Neuronal stem cell (in vitro differentiated cells): ENCODE measurements around the gene CYTH1.

Experiments
- DNase-seq: peaks from one replicate; pipeline ENCODE4 v3.0.0-alpha.2; 2013; ENCODE audit warnings: low spot score
- H2AFZ ChIP-seq: one replicate; pipeline ENCODE4 v1.6.1; 2013; ENCODE audit warnings: mild to moderate bottlenecking, low read length, inconsistent platforms
- H2AK5ac ChIP-seq: 2 replicates; pipeline ENCODE4 v1.6.1; 2013; ENCODE audit warnings: low read depth, mild to moderate bottlenecking, inconsistent platforms, low read length, moderate library complexity, mixed read lengths
- H2BK120ac ChIP-seq: 2 replicates; pipeline ENCODE4 v1.6.1; 2013; ENCODE audit warnings: low read depth, mild to moderate bottlenecking, inconsistent platforms, low read length, moderate library complexity, mixed read lengths
- H2BK12ac ChIP-seq: one replicate; pipeline ENCODE4 v1.6.1; 2013; ENCODE audit warnings: low read length, inconsistent platforms
- H2BK15ac ChIP-seq: 2 replicates; pipeline ENCODE4 v1.6.1; 2013; ENCODE audit warnings: mild to moderate bottlenecking, low read length, inconsistent platforms, mixed read lengths
- H2BK5ac ChIP-seq: one replicate; pipeline ENCODE4 v1.6.1; 2013; ENCODE audit warnings: inconsistent platforms, mild to moderate bottlenecking, low read length, moderate library complexity
- H3K14ac ChIP-seq: one replicate; pipeline ENCODE4 v1.6.1; 2013; ENCODE audit warnings: low read length, inconsistent platforms
- H3K18ac ChIP-seq: 2 replicates; pipeline ENCODE4 v1.6.1; 2013; ENCODE audit warnings: low read length, inconsistent platforms
- H3K23ac ChIP-seq: 2 replicates; pipeline ENCODE4 v1.6.1; 2013; ENCODE audit warnings: low read depth, mild to moderate bottlenecking, mixed read lengths, low read length, inconsistent platforms; ENCODE audit not compliant: poor library complexity
- H3K27ac ChIP-seq: replicated peaks from 3 replicates; pipeline ENCODE4 v1.5.1; 2013; ENCODE audit warnings: low read length, inconsistent platforms
- H3K27me3 ChIP-seq, 3 experiments: 2 replicates each; pipeline ENCODE4 v1.6.1; 2013; ENCODE audit warnings: low read length in 3 of 3, mild to moderate bottlenecking in 2 of 3, inconsistent platforms in 1 of 3, low read depth in 1 of 3, mixed read lengths in 1 of 3, moderate library complexity in 1 of 3; ENCODE audit not compliant: control insufficient read depth in 3 of 3, insufficient read depth in 3 of 3
- H3K36me3 ChIP-seq, 2 donors: replicated peaks in 1 of 2; 2 replicates each; pipeline ENCODE4 v1.6.1; 2013; ENCODE audit warnings: low read length in 2 of 2; ENCODE audit not compliant: control insufficient read depth in 2 of 2, insufficient read depth in 2 of 2
- H3K4ac ChIP-seq: 2 replicates; pipeline ENCODE4 v1.6.1; 2013; ENCODE audit warnings: inconsistent platforms, mild to moderate bottlenecking, low read length, moderate library complexity
- H3K4me1 ChIP-seq, 2 donors: 1 replicate in 1 of 2; 2 replicates in 1 of 2; pipeline ENCODE4 v1.6.1; 2013; ENCODE audit warnings: low read length in 2 of 2, low read depth in 1 of 2; ENCODE audit not compliant: control insufficient read depth in 2 of 2, insufficient read depth in 1 of 2
- H3K4me2 ChIP-seq: one replicate; pipeline ENCODE4 v1.6.1; 2013; ENCODE audit warnings: mild to moderate bottlenecking, low read length, inconsistent platforms; ENCODE audit not compliant: insufficient read depth, poor library complexity, severe bottlenecking
- H3K4me3 ChIP-seq, 2 donors: 2 replicates each; pipeline ENCODE4 v1.5.1; 2013; ENCODE audit warnings: low read length in 2 of 2, mild to moderate bottlenecking in 2 of 2, inconsistent platforms in 1 of 2, moderate library complexity in 1 of 2
- H3K79me1 ChIP-seq: one replicate; pipeline ENCODE4 v1.6.1; 2013; ENCODE audit warnings: low read depth, mild to moderate bottlenecking, inconsistent platforms, low read length, moderate library complexity
- H3K9ac ChIP-seq: one replicate; pipeline ENCODE4 v1.6.1; 2013; ENCODE audit warnings: mild to moderate bottlenecking, low read depth, low read length, inconsistent platforms; ENCODE audit not compliant: poor library complexity
- H3K9me3 ChIP-seq, 2 donors: replicated peaks in 1 of 2; 2 replicates each; pipeline versions ENCODE3 to v1.6.1; 2013; ENCODE audit warnings: low read length in 2 of 2, mild to moderate bottlenecking in 2 of 2, inconsistent platforms in 1 of 2, low read depth in 1 of 2, mixed read lengths in 1 of 2, moderate library complexity in 1 of 2; ENCODE audit not compliant: control insufficient read depth in 2 of 2, insufficient read depth in 1 of 2
- H4K8ac ChIP-seq: one replicate; pipeline ENCODE4 v1.6.1; 2013; ENCODE audit warnings: low read depth, mild to moderate bottlenecking, inconsistent platforms, low read length, moderate library complexity
- H4K91ac ChIP-seq: one replicate; pipeline ENCODE4 v1.6.1; 2013; ENCODE audit warnings: low read length, low read depth, mild to moderate bottlenecking, inconsistent platforms; ENCODE audit not compliant: poor library complexity
- WGBS, 2 donors: extraction: QIAGEN DNeasy Blood & Tissue Kit; methylation state at CpG; one replicate each; pipeline ENCODE4 v1.1.7; 2013; ENCODE audit warnings: missing lambda C conversion rate in 2 of 2, mixed read lengths in 1 of 2; ENCODE audit not compliant: insufficient read length in 2 of 2, insufficient replicate concordance in 1 of 2; ENCODE audit errors: extremely low coverage in 2 of 2; 5-methylcytosine and 5-hydroxymethylcytosine counted together

CYTH1 gene

GRCh38 chr17:78652024-78652423 lies 130.0 kb downstream of the CYTH1 start:
- DNase-seq = no peak
- no peak overlapping the region for H3K4me3 ChIP-seq
- no peak overlapping the region for H2BK5ac ChIP-seq
- H3K79me1 ChIP-seq = no peaks in the 10 kb centered on the region
- no peak overlapping the region for H2BK120ac ChIP-seq
- H3K4me2 ChIP-seq = no peak overlapping the region
- no peak overlapping the region for H3K4ac ChIP-seq
- no peaks in the 10 kb centered on the region for H3K4me1 ChIP-seq
- no peak overlapping the region for H3K23ac ChIP-seq
- H2BK15ac ChIP-seq = no peak overlapping the region
- no peaks in the 10 kb centered on the region for H3K36me3 ChIP-seq
- no peak overlapping the region for H2AK5ac ChIP-seq
- no peak overlapping the region for H2AFZ ChIP-seq
- H3K9me3 ChIP-seq = no peaks in the 10 kb centered on the region
- no peak overlapping the region for H3K9ac ChIP-seq
- H4K91ac ChIP-seq = no peak overlapping the region
- H2BK12ac ChIP-seq = no peak overlapping the region
- WGBS, 2 donors = no CpG with 5 or more reads among the region's 1 CpG
- H4K8ac ChIP-seq = no peak overlapping the region
- H3K18ac ChIP-seq = no peak overlapping the region
- no peak overlapping the region for H3K27ac ChIP-seq
- H3K27me3 ChIP-seq = peaks cover 0 to 5% (median 0%) of the 10 kb centered on the region in 3 experiments
- no peak overlapping the region for H3K14ac ChIP-seq

GRCh38 chr17:78651554-78651953 lies 130.5 kb downstream of the CYTH1 start:
- H3K14ac ChIP-seq = no peak overlapping the region
- no peaks in the 10 kb centered on the region for H3K4me1 ChIP-seq
- H3K79me1 ChIP-seq = no peaks in the 10 kb centered on the region
- H2AK5ac ChIP-seq = no peak overlapping the region
- H3K18ac ChIP-seq = no peak overlapping the region
- H3K9ac ChIP-seq = no peak overlapping the region
- H3K4me2 ChIP-seq = no peak overlapping the region
- no peak overlapping the region for H3K23ac ChIP-seq
- no peak overlapping the region for H2BK15ac ChIP-seq
- H3K36me3 ChIP-seq = no peaks in the 10 kb centered on the region
- no peak for DNase-seq
- no peak overlapping the region for H3K27ac ChIP-seq
- H2AFZ ChIP-seq = no peak overlapping the region
- no peak overlapping the region for H4K8ac ChIP-seq
- no CpG with 5 or more reads among the region's 1 CpG for WGBS, 2 donors
- no peak overlapping the region for H4K91ac ChIP-seq
- no peak overlapping the region for H2BK5ac ChIP-seq
- no peak overlapping the region for H3K4ac ChIP-seq
- no peaks in the 10 kb centered on the region for H3K9me3 ChIP-seq
- H3K4me3 ChIP-seq = no peak overlapping the region
- no peak overlapping the region for H2BK12ac ChIP-seq
- H3K27me3 ChIP-seq = peaks cover 0 to 7% (median 0%) of the 10 kb centered on the region in 3 experiments
- no peak overlapping the region for H2BK120ac ChIP-seq

DNA sequence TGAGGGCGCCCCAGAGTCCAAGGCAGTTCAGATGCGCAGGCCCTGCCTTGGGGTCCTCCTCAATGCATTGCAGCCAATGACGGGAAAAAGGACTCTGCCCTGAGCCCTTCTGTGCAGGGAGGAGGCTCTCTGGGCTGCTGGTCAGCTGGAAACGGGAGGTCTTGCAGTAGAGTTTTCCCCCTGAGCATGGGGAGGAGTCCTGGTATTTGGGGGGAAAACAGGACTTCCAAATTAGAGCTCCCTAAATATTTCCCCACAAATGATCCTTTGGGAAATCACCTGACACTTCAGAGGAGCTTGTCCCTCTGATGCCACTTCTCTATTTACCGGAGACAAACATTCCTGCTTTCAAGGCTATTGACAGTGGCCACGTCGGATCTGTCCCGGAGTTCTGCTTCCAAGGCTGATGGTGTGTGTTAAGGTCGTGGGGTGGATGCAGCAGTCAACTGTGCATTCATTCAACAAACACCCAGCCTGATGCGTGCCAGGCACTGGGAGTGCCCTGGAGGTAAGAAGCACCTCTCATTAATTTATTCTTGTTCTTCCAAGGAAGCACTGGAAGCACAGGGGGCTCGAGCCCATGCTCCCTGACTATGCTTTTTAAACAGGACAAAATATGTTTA lies 131.9 kb downstream of the CYTH1 start:
- Histone ChIP-seq H3K9me3 (no peaks in the 10 kb centered on the region), H2BK15ac (no peak overlapping the region), H3K23ac (no peak overlapping the region), H3K4me1 (no peaks in the 10 kb centered on the region), H3K27me3 (peaks cover 0 to 11% (median 0%) of the 10 kb centered on the region in 3 experiments), H3K36me3 (no peaks in the 10 kb centered on the region), H3K4me2 (no peak overlapping the region), H3K79me1 (no peaks in the 10 kb centered on the region), H2AK5ac (no peak overlapping the region), H4K91ac (no peak overlapping the region), H3K4me3 (no peak overlapping the region), H2BK12ac (no peak overlapping the region), H3K27ac (no peak overlapping the region), H2AFZ (no peak overlapping the region), H3K14ac (no peak overlapping the region), H2BK5ac (no peak overlapping the region), H4K8ac (no peak overlapping the region), H3K18ac (no peak overlapping the region), H2BK120ac (no peak overlapping the region), H3K9ac (no peak overlapping the region), H3K4ac (no peak overlapping the region)
- DNase-seq = no peak
- no CpG with 5 or more reads among the region's 11 CpGs for WGBS, 2 donors

DNA sequence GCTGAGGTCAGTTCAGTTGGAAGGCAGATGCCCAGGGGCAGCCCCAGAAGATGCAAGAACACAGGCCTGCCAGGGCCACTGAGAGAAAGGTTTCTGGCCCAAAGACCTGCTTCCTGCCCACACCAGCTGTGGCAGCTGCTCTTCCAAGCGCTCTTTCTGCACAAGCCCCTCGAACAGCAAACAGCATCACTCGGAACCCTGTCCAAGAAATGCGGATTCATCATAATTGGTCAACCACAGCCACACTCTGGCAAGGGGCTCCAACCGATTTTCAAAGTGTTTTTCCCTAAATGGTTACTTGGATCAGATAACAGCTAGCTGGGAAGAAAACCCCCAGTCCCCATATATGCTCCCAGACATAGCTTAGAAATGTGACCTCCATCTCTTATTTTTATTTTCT lies 133.8 kb downstream of the CYTH1 start:
- Histone ChIP-seq H3K36me3 (no peaks in the 10 kb centered on the region), H2BK120ac (no peak overlapping the region), H4K8ac (no peak overlapping the region), H2AFZ (no peak overlapping the region), H3K4ac (no peak overlapping the region), H3K4me2 (no peak overlapping the region), H2BK12ac (no peak overlapping the region), H2AK5ac (no peak overlapping the region), H3K27me3 (peaks cover 0 to 15% (median 0%) of the 10 kb centered on the region in 3 experiments), H3K18ac (no peak overlapping the region), H4K91ac (no peak overlapping the region), H3K4me3 (no peak overlapping the region), H3K23ac (no peak overlapping the region), H3K79me1 (no peaks in the 10 kb centered on the region), H3K9ac (no peak overlapping the region), H3K14ac (no peak overlapping the region), H3K9me3 (no peaks in the 10 kb centered on the region), H2BK5ac (no peak overlapping the region), H3K27ac (no peak overlapping the region), H2BK15ac (no peak overlapping the region), H3K4me1 (no peaks in the 10 kb centered on the region)
- WGBS, 2 donors = no CpG with 5 or more reads among the region's 5 CpGs
- DNase-seq = no peak
